ENCODE measurements around the gene CPNE4.
A peak's percentile ranks its signal among the peaks of the same experiment; 100 is the strongest.
"Not testable (repeated sequence)": the region's sequence is repeated elsewhere in the genome, so short reads cannot be mapped to it uniquely, and the experiment has no call there.

The CPNE4 gene

DNA sequence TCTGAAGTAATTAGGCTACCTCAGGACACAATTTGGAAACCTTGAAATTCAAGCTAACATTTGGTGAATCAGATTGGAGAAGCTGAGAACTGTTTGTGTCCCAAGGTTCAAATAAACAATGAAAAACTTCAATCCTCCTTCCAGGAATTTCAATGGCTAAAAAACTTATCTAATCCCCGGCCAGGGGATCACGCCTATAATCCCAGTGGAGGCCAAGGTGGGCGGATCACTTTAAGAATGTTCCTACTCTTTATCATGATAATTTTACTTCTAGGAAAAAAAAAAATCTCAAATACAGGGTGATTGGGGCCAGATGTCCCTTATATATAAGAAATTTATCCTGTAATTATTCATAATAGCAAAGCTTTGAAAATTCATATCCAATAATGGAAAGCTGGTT lies 139.0 kb downstream of the CPNE4 start:
- no peak for DNase-seq (ENCODE audit: low read depth, low spot score)
- no peak overlapping the region for H3K27ac ChIP-seq

DNA sequence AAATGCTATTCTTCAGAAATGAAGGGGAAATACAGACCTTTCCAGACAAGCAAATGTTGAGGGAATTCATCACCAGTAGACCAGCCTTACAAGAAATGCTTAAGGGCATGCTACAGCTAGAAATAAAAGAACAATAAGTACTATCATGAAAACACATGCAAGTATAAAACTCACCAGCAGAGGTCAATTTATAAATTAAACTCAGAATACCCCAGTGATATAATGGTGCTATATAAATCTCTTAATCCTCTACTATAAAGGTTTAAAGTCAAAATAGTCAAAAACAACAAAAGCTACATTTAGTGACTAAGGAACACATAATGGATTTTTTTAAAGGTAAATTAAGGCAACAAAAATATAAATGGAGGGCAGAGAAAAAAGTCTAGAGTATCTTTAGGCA lies 142.5 kb downstream of the CPNE4 start:
- no peak for DNase-seq (ENCODE audit: low read depth, low spot score)
- no peak overlapping the region for H3K27ac ChIP-seq

DNA sequence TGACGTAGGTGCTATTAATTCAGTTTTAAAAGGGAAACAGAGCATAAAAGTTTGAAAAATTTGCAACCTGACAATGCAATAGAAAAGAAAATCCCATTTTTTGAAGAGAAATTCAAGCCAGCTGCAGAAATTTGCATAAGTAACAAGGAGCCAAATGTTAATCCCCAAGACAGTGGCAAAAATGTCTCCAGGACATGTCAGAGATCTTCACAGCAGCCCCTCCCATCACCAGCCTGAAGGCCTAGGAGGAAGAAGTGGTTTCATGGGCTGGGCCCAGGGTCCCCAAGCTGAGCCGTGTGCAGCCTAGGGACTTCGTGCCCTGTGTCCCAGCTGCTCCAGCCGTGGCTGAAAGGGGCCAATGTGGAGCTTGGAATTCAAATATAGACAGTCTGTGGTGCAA lies 148.9 kb downstream of the CPNE4 start:
- H3K27ac ChIP-seq; DNase-seq (ENCODE audit: low read depth, low spot score): not testable (repeated sequence)

GRCh38 chr3:131883711-131884407 lies 151.0 kb downstream of the CPNE4 start:
- no peak for DNase-seq (ENCODE audit: low read depth, low spot score)
- no peak overlapping the region for H3K27ac ChIP-seq

DNA sequence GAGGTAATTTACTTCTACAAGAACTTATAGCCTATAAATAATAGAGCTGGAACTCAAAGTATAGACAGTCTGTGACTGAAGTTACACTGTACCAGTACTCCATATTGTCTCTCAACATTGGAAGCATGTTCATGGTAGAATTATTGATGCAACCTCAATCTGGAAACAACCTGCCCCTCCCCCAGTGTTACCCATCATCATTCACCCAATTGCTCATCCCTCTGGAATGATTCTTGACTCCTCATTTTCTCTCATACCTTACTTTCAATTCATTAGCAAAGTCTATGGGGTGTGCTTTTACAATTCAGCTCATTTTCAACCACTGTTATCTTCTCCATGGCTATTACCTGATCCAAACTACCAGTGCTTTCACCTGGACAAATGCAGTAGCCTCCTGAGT lies 151.7 kb downstream of the CPNE4 start:
- DNase-seq (ENCODE audit: low read depth, low spot score) = no peak
- no peak overlapping the region for H3K27ac ChIP-seq

DNA sequence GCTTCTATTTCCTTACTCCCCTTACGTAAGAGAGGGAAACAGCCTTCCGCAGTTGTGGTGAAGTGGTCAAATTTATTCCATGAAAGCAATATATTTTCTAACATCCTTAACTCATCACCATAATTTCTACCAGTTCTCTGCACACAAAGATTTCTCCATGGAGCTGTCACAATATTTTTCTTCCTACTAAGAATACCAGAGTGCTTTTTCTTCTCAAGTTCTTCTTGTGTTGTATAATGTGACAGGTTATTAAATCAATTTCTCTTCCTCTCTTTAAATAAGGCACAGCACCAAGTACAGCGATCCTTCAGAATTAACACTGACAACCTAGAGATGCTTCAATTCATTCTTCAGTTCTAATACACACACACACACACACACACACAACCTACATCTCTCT lies 153.0 kb downstream of the CPNE4 start:
- no peak for DNase-seq (ENCODE audit: low read depth, low spot score)
- H3K27ac ChIP-seq = no peak overlapping the region

DNA sequence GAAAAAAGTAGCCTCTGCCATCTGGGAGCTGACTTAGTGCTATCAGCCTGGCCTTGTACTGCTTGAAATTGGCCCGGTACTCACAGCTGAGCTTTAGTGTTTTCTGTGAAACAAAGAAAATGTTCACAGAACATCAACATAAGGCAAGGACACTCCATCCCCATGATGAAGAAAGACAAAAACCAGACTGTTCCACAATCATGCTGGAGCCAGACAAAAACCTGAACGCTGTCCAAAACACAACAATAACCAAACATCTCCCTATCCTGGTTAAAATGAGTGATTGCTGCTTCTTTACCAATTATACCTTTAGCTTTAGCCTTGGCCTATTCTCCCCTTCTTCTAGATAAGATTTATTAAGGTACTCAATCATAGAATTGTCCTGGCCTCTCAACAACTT lies 153.9 kb downstream of the CPNE4 start:
- H3K27ac ChIP-seq = no peak overlapping the region
- no peak for DNase-seq (ENCODE audit: low read depth, low spot score)

DNA sequence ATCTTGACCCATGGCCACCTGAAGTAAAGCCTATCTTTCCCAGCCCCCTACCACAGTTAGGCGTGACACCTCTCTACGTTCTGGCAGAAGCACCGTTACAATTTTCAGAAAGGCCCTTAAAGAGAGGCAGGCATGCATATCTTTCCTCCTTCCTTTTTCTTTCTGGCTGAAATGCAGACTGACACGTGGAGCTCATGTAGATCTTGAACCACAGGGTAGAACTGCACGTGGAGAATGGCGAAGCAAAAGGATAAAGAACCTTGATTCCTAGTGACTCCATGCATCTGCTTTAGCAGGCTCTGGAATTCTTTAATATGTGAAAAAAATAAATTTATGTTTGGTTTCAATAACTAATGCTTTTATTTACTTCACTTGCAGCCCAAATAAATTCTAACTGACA lies 166.6 kb downstream of the CPNE4 start:
- no peak for DNase-seq (ENCODE audit: low read depth, low spot score)
- H3K27ac ChIP-seq = no peak overlapping the region

GRCh38 chr3:131856171-131856570 lies 178.6 kb downstream of the CPNE4 start:
- DNase-seq (ENCODE audit: low read depth, low spot score) = peak; percentile 6
- no peak overlapping the region for H3K27ac ChIP-seq

GRCh38 chr3:131850223-131850622 lies 184.6 kb downstream of the CPNE4 start:
- no peak for DNase-seq (ENCODE audit: low read depth, low spot score)

GRCh38 chr3:131849616-131850015 lies 185.2 kb downstream of the CPNE4 start:
- no peak overlapping the region for H3K27ac ChIP-seq

More at GRCh38 chr3:131850223-131850622, 184.6 kb downstream of the CPNE4 start:
- H3K27ac ChIP-seq = no peak overlapping the region

GRCh38 chr3:131847966-131848510 lies 186.8 kb downstream of the CPNE4 start:
- no peak for DNase-seq (ENCODE audit: low read depth, low spot score)
- no peak overlapping the region for H3K27ac ChIP-seq

More at GRCh38 chr3:131849616-131850015, 185.2 kb downstream of the CPNE4 start:
- DNase-seq (ENCODE audit: low read depth, low spot score) = no peak

DNA sequence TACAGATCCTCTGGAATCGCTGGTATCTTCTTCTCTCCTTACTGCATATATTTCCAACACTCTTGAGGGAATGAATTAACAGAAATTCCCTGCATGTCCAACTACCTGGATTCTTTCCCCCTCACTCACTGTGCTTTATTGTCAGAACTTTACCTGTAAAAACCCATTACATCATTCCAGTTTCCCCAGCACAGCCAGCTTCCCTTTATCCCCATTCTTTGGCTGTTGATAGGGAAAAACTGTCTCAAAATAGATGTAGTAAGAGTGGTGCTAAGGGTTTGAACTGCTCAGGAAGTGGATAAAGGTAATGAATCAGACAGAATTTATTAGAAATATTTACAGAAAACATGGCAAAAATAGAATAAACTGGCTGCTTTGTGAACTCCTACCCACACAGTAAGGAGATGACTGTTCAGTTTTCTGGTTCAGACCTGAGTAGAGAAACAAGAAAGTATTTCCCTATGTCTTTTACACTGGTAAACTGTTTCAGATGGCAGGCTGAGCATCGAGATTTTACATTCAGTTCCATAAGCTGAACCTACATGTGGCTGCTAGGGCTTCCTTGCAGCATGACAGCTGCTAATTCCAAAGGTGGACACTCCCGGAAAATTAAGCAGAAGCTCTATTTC lies 188.4 kb downstream of the CPNE4 start:
- DNase-seq (ENCODE audit: low read depth, low spot score) = no peak
- H3K27ac ChIP-seq = no peak overlapping the region

- H3K27ac ChIP-seq = no peak overlapping the region
- no peak for DNase-seq (ENCODE audit: low read depth, low spot score)
These were observed 191.6 kb downstream of the CPNE4 start for GRCh38 chr3:131843174-131843573.

DNA sequence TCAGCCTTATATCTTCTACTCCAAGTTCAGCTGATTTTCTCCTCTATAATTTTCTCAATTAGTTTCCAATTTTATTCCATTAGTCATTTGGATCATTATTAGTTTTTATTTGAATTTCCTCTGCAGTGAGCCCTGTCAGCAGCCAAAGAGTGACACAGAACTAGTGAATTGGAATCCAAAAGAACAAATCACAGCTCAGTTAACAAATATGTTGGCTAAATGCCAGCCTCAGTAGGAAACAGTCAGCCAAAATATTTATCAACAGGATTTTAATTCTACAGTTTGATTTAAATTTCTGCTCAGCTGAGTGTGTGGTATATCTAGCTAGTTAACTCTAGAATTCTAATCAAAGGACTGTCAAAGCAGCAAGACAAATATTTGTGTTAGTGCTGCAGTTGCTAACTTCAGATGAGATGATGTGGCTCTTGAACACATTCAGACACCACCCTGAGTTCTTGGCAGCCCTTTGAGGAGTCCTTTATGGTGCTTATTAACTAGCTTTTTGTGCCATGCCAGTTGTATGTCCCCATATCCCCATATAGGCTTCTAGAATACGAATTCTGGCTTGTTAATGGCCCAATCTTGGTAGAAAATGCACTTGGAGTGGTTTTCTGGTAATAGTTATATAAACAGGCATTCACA lies 194.5 kb downstream of the CPNE4 start:
- H3K27ac ChIP-seq = no peak overlapping the region
- DNase-seq (ENCODE audit: low read depth, low spot score) = no peak

DNA sequence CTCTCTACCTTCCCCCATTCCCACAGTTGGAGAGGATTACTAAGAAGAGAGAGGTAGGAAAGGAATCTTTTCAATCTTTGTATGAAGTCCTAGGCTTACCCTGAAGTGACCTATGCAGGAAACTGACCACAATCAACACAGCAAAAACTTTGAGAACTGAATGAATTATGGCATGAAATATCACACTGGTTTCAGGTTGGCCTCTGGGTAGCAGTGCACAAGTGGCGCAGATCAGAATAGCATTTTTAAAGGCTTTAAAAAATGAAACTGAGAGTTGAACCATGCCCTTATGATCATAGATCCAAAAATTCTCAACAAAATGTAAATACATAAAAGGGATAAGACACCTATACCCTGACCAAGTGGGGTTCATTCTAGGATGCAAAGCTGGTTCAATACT lies 198.9 kb downstream of the CPNE4 start:
- DNase-seq (ENCODE audit: low read depth, low spot score) = no peak
- no peak overlapping the region for H3K27ac ChIP-seq

GRCh38 chr3:131831608-131832007 lies 203.2 kb downstream of the CPNE4 start:
- no peak for DNase-seq (ENCODE audit: low read depth, low spot score)
- no peak overlapping the region for H3K27ac ChIP-seq

DNA sequence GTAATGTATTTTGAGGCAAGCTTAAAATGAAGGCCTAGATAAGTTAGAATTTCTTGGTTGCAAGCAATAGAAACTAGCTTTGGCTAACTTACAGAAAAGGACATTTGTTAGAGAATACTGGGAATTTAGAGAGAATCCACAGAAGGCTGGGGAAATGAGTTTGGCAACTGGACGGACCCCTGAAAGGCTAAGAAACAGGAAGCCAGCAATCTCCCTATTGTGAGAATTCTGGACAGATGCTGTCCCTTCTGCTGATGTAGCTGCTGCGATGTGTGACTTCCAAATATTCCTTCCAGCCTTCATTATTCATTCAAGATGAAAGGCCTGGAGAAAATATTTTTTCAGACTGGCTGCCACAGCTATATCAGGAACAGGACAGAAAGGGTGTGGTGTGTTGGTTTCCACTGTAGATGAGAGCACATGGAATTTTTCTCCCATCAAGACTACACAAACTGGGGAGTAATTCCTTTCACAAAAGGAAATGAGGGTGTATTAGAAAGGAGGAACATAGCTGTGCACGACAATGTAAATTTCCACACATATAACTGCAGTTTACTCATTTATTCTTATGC lies 213.5 kb downstream of the CPNE4 start:
- no peak for DNase-seq (ENCODE audit: low read depth, low spot score)
- H3K27ac ChIP-seq = no peak overlapping the region

DNA sequence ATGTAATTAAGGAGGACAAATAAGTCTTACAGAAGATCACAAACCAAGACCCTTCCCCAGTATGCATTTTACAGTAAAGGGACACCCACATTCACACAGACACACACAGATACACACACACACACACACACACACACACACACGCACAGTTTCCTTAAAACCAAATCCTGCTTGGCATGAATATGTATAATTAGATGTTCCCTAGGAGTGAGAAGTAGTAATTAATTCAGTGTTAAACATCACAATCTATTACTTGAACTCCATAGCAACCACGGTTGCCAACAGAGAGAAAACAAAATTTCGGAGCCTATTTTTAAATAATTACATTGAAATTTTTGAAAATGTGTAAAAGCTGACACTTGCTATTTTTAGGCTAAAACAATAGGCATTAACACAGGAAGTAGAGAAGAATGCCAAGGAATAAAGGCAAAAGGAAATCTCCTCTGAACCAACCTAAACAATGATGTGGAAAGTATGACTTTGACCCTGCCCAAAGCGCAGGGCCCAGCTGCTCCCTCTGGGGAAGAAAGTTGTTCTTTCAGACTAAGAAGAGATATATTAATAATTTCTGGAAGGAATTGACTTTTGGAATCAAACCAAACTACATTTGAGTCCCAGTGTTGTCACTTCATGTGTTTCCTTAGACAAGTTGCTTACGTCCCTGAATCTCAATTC lies 215.3 kb downstream of the CPNE4 start:
- DNase-seq (ENCODE audit: low read depth, low spot score) = no peak
- H3K27ac ChIP-seq = no peak overlapping the region

GRCh38 chr3:131812433-131812832 lies 222.4 kb downstream of the CPNE4 start:
- peak; percentile 14 for DNase-seq (ENCODE audit: low read depth, low spot score)
- no peak overlapping the region for H3K27ac ChIP-seq
